Coronary artery (tissue), 2 donors: ENCODE results near the gene FLNC.
A peak's percentile ranks its signal among the peaks of the same experiment; 100 is the strongest.

Experiments
- DNase-seq: peaks from one replicate; pipeline ENCODE4 v3.0.0-alpha.2; 2017; ENCODE audit warnings: low spot score
- H3K27ac ChIP-seq, 2 donors: fragments of 200-600 bp; sonication (generic); one replicate each; pipeline ENCODE4 v1.5.1; 2016 to 2019
- H3K4me3 ChIP-seq: fragments of 200-600 bp; sonication (generic); 2 replicates; pipeline ENCODE4 v1.5.1; 2016; ENCODE audit warnings: mild to moderate bottlenecking, moderate library complexity
- CTCF ChIP-seq: fragments of 200-600 bp; sonication (generic); IDR thresholded peaks from one replicate; pipeline ENCODE4 v1.5.1; 2019; ENCODE audit warnings: antibody characterized with exemption

The FLNC gene

GRCh38 chr7:128826512-128826911 is 3.7 kb upstream of the FLNC start:
- TF ChIP-seq CTCF = no peak
- no peak overlapping the region for H3K4me3 ChIP-seq
- no peak overlapping the region for H3K27ac ChIP-seq
- no peak for DNase-seq

DNA sequence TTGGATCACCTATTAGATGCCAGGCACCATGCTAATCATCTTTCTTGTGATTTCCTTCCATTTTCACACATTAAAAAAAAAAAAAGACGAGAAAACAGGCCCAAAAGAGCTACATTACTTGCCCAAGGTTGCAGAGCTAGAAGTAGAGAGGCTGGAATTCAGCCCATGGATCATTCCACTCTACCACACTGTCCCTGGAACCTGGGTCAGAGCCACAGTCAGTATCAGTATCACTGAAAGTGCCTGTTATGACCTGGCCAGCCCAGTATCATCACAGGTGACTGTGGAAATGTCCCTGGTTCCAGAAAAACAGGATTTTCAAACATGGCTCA is 3.3 kb upstream of the FLNC start:
- TF ChIP-seq CTCF = no peak
- peak overlapping the region in 1 of 2 donors; percentile 86 for H3K27ac ChIP-seq
- no peak overlapping the region for H3K4me3 ChIP-seq
- DNase-seq = no peak

DNA sequence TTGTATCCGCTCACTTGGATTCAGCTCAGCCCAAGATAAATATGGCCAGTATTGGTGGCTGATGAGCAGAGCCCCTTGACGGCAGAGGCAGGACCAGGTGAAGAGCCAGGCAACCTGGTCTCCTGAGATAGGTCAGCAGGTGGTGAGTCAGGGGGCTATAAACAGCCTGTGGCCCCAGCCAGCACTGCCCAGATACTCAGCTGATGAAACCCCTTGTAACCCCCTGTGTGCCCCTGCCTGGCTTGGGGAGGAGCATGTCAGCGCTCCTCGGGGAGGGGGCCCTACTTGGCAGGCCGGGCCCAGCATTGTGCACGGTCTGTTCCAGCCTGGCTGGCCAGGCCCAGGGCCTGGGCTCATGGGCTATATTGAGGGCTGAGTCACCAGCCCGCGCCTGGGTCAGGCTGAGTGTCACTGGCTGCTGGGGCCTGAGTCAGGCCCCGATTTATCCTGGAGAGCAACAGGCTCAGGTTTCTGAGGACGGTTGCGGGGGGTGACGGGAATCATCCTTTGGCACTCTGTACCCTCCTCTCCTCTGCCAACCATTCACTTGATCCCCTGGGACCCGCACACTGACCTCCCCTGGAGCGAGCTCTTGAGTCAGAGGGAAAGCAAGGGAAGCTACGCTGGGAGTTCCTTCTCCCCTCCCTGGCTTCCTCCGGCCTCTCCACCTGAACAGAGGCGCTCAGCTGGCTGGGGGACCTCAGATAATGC is 2.8 kb upstream of the FLNC start:
- peak overlapping the region; percentile 66 to 86 for H3K27ac ChIP-seq
- DNase-seq = no peak

DNA sequence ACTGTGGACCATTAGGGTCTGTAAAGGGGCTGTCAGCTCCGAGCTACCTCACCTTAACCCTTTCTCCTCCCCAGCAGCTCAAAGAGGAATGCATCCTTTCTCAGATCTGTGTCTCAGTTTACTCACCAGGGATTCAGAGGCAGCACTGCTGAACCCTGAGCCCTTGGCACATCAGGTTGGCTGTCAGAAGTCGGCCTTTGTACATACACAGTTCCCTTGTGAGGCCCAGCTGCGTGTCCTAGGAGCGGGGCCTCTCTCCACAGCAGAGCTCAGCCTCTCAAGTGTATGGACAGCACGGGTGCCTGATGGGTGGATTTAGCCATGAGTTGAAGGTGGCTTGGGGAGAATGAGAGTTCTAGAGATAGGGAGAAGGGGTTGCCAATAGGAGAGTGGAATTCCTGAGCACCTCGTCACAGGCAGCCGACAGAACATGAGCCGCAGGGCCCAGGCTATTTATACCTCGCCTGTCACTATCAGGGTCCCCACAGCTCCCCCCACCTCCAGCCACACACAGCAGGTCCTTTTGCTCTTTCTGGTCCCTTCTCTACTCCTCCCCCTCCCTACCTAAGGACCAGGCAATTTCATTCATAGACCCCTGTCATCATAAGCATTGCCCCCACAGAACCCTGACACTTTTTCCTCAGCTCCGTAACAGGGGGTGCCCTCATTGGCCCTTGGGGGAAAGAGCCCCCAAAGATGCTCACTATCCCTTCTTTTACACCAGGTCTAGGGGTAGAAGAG is 2.1 kb upstream of the FLNC start:
- TF ChIP-seq CTCF = no peak
- DNase-seq = no peak
- H3K27ac ChIP-seq = peak overlapping the region; percentile 66 to 86
- H3K4me3 ChIP-seq = no peak overlapping the region

More for the DNA sequence above, 2.8 kb upstream of the FLNC start:
- no peak overlapping the region for H3K4me3 ChIP-seq
- TF ChIP-seq CTCF = no peak

DNA sequence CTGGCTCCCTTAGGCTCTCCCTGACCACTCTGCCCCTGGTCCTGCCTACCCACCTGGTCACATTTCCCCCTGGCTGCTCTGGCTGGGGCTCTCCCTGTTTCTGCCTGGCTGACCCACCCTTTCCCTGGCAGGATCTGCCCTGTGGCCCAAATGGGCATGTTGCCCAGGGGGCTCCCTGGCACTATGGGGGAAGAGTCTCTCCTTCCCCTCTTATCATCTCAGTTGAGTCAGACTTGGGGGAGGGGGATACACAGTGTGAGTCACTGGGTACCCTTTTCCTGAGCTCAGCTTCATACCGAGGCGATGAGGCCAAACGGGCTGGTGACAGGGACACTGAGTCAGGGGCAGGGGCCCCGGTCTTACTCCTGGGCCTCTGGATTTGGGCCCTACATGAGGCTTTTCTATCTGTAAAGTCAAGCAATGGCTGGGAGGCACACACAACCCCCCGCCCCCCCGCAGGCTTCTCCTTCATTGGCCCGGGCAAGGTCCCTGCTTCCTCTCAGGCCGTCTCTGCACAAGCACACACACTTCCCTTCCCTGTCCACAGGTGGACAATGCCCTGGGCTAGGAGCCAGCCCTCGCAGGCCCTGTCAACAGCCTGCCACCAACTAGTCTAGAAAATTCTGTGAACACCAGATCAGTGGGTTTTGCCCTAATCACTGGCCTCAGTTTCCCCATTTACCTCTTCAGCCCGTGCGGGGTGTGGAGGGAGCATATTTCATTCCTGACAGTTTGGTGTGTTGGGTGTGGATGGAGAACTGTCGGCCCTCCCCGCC is 627 bp upstream of the FLNC start:
- H3K4me3 ChIP-seq = peak overlapping the region; percentile 82
- no peak for TF ChIP-seq CTCF
- H3K27ac ChIP-seq = peak overlapping the region; percentile 90 to 94
- DNase-seq = no peak

GRCh38 chr7:128831178-128831993 is 1.2 kb downstream of the FLNC start:
- peak overlapping the region; percentile 82 for H3K4me3 ChIP-seq
- DNase-seq = no peak
- H3K27ac ChIP-seq = peak overlapping the region; percentile 90 to 94
- TF ChIP-seq CTCF = no peak
